HG03469 (cell line): ENCODE results near the gene SEPTIN5.

Experiments used
- ATAC-seq: cut with Tn5 transposase; IDR thresholded peaks from one replicate; pipeline ENCODE4 v1.9.1; 2021; ENCODE audit warnings: mild to moderate bottlenecking, moderate library complexity, moderate number of reproducible peaks; ENCODE audit not compliant: unreplicated experiment

The SEPTIN5 gene

GRCh38 chr22:19731361-19732135 is 17.2 kb downstream of the SEPTIN5 start:
- no peak for ATAC-seq

DNA sequence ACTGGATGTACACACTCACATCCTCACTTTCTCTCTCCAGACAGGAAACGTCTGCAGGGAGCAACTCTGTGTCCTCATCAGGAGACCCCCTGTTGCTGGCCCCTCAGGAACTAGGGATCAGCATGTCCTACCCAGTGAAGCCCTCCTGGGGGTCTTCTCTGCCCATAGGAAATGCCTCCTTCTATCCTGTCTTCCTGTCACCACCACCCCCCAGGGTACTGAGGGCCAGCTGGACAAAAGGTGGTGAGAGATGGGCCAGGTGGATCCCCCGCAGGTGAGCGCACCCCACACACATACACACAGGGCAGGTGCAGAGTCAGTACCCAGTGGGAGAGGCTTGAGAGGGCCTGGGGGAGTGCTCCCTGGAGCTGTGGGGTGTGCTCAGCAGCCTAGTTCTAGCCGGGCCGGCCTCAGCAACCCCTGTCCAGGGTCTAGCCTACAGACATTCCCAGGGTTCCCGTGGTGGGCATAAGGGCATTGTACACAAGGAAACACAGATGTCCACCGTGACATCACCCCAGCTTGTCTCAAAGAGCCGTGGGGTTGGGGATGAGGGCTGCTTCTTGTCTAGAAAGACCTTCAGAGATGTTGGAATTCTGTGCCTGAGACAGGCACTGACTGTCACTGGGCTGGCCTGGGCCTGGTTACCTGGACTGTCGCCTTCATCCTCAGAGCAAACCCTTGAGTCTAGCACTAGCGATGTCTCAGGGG is 18.3 kb downstream of the SEPTIN5 start:
- ATAC-seq: no peak

DNA sequence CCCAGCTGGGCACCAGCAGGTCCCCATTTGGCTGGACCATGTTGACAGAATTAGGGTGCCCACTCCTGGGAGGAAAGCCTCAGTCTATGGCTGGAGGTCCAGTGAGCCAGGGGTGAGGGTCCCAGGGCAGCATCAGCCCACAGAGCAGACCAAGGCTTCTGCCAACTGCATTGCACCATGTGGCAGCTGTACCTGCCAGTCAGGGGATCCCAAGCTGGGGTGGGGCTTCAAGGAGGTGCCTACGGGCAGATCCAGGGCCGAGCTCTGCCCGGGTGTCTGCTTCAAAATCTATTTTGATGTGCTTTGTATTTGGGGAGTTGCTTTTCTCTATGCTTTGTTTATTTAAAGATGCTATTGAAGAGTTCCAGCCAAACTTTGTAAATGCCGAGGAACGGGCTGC is 19.5 kb downstream of the SEPTIN5 start:
- no peak for ATAC-seq

GRCh38 chr22:19734163-19734562 is 19.9 kb downstream of the SEPTIN5 start:
- ATAC-seq: no peak

- no peak for ATAC-seq
Observed at GRCh38 chr22:19734837-19735382, 20.6 kb downstream of the SEPTIN5 start.

- no peak for ATAC-seq
Observed at GRCh38 chr22:19735665-19736510, 21.6 kb downstream of the SEPTIN5 start.

- ATAC-seq: no peak
Observed at GRCh38 chr22:19737846-19738663, 23.8 kb downstream of the SEPTIN5 start.

DNA sequence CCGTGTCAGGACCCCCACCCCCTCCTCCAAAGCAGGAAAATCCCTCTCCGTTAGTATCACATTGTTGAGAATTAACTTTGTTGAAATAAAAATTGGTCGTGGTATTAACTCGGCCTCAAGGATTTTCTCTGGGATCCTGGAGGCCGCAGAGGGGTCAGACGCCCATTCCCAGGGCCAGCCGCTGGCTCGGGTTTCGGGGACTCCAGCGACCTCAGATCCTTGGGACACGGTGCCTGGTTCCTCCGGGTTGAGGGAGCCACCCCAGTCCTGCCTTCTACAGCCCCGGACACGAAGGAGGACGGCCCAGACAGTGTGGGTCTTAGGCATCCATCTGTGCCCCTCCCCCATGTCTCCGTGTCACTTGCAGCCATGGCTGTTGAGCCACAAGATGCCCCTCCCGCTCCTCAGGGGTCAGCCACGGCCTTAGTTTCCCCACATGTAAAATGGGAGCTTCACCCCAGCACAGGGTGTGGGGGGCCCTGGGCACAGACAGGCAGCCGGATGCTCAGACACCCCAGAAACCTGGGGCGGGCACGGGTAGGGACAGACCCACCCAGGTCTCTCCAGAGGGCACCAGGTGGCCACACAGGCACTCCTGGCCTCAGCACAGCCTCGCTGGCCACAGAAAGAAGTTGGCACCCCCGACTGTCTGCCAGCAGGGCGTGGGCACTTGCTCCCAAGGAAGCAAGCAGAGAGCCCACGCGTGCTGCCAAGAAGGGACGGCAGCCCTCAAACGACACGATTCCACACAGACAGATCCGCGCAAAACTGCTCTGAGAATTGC is 24.6 kb downstream of the SEPTIN5 start:
- no peak for ATAC-seq

DNA sequence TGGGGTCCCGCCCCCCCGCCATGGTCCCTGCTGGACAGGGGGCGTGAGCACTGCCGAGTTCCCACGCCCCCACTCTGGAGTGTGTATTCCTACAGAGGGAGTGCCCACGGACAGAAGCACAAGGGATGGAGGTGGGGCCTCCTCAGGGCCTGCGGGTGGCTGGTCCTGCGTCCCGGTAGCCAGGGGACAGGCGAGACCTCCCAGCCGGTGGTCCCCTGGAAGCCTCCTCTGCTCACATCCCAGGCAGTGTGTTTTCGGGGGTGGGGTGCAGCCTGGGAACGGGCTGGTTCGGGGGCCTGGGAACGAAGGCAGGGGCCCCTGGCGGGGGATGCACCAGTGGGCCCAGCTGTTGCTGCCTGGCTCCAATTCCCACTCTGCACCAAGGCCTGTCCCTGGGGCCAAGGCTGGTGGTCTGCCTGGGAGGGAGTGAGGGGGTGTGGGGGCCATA is 25.2 kb downstream of the SEPTIN5 start:
- ATAC-seq: no peak

DNA sequence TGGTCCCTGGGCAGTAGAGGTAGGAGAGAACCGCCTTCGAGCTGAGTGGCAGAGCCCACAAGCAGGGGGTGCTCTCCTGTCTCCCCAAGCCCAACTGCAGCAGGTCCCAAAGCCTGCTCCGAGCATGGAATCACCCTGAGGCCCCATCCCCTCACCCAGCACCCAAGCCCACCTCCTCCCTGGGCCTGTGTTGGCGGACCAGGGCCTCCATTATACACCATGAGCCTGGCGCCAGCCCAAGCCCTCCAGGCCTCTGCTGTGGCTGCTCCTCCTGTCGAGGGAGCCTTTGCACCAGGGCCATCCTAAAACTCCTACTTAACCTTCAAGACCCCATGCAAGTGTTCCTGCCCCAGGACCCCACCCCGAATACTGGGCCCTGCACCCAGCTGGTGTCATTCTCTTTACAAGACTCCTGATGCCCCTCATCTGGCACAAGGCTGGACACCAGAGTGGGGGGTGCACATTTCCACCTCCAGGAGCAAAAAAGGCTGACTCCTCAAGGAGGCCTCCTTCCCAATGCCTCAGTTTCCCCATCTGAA is 25.7 kb downstream of the SEPTIN5 start:
- no peak for ATAC-seq

DNA sequence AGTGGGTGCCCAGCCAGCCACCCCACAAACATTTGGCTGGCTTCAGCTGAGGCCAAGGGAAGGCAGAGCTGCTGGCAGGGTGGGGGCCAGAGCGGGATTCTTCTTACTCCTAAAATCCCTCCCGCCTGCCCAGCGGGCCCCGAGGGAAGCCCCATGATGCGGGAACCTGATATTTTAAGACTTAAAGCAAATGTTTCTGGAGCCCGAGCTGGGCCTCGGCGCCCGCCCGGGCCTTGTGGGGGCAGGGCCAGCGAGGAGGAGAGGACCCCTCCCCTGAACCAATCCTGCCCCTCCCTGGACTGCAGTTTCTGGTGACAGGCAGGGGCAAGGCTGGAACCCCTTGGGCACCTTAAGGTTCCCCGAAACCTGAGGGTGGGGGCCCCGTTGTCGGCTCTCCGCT is 26.3 kb downstream of the SEPTIN5 start:
- no peak for ATAC-seq

- ATAC-seq: no peak
Observed at GRCh38 chr22:19741053-19741452, 26.8 kb downstream of the SEPTIN5 start.

- no peak for ATAC-seq
Observed at GRCh38 chr22:19742160-19743066, 28.1 kb downstream of the SEPTIN5 start.

DNA sequence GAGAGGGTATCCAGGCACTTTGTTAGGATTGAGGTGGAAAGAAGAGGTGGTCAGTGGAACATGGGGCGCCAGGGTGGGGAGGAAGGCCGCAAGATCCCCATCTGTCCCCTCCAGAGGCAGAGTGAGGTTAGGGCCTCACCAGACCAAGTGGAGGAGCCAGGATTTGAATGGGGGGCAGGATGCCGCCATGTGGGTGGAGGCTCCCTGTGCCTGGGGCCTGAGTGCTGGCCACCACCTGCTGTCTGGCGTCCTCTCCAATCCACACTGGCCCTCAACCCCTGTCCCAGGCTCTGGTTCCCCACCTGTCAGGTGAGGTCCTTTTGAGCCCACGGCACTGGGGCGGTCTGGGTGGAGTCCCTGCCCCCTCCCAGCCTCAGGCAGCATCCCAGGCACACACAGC is 28.8 kb downstream of the SEPTIN5 start:
- no peak for ATAC-seq

DNA sequence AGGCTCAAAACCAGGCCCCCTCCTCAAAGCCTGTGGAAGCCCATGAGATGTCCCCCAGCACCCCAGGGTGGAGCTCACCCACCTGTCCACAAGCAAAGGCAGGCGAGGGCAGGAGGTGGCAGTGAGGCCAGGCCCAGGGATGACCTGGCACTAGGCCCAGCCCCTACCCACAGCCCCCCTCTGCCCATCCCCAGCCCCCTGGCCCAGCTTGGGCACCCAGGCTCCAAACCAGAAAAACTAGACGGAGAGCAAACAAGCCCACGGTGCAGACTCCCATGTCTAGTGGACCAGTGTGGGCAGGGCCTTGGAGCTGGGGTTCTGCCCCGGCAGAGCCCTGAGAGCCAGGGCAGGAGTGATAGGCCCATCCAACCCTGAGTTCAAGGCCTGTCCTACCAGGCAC is 29.3 kb downstream of the SEPTIN5 start:
- ATAC-seq: no peak

DNA sequence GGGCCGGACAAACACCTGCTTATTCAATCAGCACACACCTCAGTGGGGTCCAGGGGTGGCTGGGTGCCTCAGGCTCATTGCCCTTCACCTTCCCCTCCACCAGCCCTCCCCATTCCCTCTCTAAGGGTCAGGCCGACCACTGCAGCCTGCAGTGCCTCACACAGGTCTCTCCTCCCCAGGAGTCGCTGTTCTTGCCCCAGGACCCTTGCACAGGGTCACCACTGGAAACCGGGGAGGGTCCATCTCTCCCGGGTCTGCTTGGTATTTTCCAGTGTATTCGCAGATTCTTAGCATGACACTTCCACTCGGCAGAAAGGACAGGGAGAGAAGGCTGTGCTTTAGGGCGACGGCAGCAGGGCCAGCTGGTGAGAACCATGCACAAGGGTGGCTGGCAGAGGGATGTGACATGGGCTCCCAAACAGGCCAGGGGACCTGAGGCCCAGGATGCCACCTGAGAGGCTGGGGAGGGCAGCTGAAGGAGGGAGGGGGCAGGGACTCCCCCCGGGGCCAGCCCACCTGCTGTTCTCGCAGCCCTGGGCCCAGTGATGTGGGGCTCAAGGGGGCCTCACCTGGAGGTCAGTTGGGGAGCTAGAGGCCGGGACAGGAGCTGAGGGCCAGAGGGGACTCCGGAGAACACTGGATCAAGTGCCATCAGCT is 30.2 kb downstream of the SEPTIN5 start:
- no peak for ATAC-seq
